Measurements from ENCODE around the gene NDEL1.

Gene NDEL1

DNA sequence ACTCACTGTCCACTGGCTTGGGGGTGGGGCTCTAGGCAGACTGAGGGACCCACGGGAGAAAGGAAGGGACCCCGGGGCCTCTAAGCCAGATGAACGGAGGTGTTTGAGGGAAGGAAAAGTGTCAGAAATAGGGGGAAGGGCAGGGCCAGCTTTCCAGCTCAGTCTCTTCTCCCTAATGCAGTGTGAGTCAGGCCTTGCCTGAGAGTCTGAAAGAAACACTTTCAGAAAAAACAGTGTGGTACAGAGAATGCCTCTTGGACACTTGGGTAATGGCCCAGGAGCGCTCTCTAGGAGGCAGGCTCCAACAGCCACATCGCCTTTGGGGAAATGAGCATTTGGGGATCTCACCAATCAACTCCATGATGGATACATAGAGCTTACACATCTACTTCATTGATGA, 46.9 kb downstream of the NDEL1 start:
- Histone ChIP-seq H3K9me2 (replicated peaks; ENCODE audit: insufficient read depth, low read length) (no peaks in the 10 kb centered on the region), H3K9ac (ENCODE audit: low read length) (no peak overlapping the region), H3F3A (ENCODE audit: insufficient read depth) (no peaks in the 10 kb centered on the region), H3K4me2 (ENCODE audit: low read depth, low read length, poor library complexity, severe bottlenecking) (no peak overlapping the region), H3K27me3 (ENCODE audit: low read length) (no peaks in the 10 kb centered on the region), H3K9me3 (ENCODE audit: insufficient read depth, low read length) (no peaks in the 10 kb centered on the region; the same call in 1 of the 2 replicates), H2AFZ (ENCODE audit: low read depth, low read length, severe bottlenecking) (no peak overlapping the region), H3K36me3 (ENCODE audit: low read length) (peaks cover 19% of the 10 kb centered on the region), H4K20me1 (ENCODE audit: low read depth, low read length) (no peaks in the 10 kb centered on the region), H3K79me2 (ENCODE audit: insufficient read depth, low read length) (no peaks in the 10 kb centered on the region), H3K27ac (ENCODE audit: low read depth, low read length) (no peak overlapping the region), H3K4me3 (ENCODE audit: insufficient read depth, low read length, poor library complexity, severe bottlenecking) (no peak overlapping the region)
- TF ChIP-seq EZH2phosphoT487 (conservative IDR thresholded peaks at IDR 0.05; ENCODE audit: low read length) = no peak
- TF ChIP-seq, protein P1, sequence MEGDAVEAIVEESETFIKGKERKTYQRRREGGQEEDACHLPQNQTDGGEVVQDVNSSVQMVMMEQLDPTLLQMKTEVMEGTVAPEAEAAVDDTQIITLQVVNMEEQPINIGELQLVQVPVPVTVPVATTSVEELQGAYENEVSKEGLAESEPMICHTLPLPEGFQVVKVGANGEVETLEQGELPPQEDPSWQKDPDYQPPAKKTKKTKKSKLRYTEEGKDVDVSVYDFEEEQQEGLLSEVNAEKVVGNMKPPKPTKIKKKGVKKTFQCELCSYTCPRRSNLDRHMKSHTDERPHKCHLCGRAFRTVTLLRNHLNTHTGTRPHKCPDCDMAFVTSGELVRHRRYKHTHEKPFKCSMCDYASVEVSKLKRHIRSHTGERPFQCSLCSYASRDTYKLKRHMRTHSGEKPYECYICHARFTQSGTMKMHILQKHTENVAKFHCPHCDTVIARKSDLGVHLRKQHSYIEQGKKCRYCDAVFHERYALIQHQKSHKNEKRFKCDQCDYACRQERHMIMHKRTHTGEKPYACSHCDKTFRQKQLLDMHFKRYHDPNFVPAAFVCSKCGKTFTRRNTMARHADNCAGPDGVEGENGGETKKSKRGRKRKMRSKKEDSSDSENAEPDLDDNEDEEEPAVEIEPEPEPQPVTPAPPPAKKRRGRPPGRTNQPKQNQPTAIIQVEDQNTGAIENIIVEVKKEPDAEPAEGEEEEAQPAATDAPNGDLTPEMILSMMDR (IDR thresholded peaks at IDR 0.05; ENCODE audit: insufficient read depth, low read length, poor library complexity, severe bottlenecking) = no peak

DNA sequence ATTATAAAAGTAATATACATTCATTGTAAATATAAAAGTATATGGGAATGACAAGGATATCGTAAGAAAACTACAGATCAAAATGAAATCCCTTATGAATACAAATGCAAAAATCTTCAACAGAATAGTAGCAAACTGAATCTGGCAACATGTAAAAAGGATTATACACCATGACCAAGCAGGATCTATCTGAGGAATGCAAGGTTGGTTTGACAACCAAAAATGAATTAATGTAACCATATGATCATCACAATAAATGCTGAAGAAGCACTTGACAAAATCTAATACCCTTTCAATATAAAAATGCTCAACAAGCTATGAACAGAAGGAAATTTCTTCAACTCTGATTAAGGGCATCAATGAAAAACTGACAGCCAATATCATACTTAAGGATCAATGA, 48.8 kb downstream of the NDEL1 start:
- H3K79me2 ChIP-seq (ENCODE audit: insufficient read depth, low read length) = no peaks in the 10 kb centered on the region
- H3K4me2 ChIP-seq (ENCODE audit: low read depth, low read length, poor library complexity, severe bottlenecking) = no peak overlapping the region
- no peaks in the 10 kb centered on the region for H3K27me3 ChIP-seq (ENCODE audit: low read length)
- peaks cover 19% of the 10 kb centered on the region for H3K36me3 ChIP-seq (ENCODE audit: low read length)
- H3K27ac ChIP-seq (ENCODE audit: low read depth, low read length) = no peak overlapping the region
- H3K9me2 ChIP-seq (replicated peaks; ENCODE audit: insufficient read depth, low read length) = no peaks in the 10 kb centered on the region
- H3K9ac ChIP-seq (ENCODE audit: low read length) = no peak overlapping the region
- TF ChIP-seq, protein P1 (IDR thresholded peaks at IDR 0.05; ENCODE audit: insufficient read depth, low read length, poor library complexity, severe bottlenecking) = no peak
- no peak for TF ChIP-seq EZH2phosphoT487 (conservative IDR thresholded peaks at IDR 0.05; ENCODE audit: low read length)
- no peak overlapping the region for H2AFZ ChIP-seq (ENCODE audit: low read depth, low read length, severe bottlenecking)
- no peaks in the 10 kb centered on the region; the same call in 1 of the 2 replicates for H3K9me3 ChIP-seq (ENCODE audit: insufficient read depth, low read length)
- H3F3A ChIP-seq (ENCODE audit: insufficient read depth) = no peaks in the 10 kb centered on the region
- H3K4me3 ChIP-seq (ENCODE audit: insufficient read depth, low read length, poor library complexity, severe bottlenecking) = no peak overlapping the region
- H4K20me1 ChIP-seq (ENCODE audit: low read depth, low read length) = no peaks in the 10 kb centered on the region

DNA sequence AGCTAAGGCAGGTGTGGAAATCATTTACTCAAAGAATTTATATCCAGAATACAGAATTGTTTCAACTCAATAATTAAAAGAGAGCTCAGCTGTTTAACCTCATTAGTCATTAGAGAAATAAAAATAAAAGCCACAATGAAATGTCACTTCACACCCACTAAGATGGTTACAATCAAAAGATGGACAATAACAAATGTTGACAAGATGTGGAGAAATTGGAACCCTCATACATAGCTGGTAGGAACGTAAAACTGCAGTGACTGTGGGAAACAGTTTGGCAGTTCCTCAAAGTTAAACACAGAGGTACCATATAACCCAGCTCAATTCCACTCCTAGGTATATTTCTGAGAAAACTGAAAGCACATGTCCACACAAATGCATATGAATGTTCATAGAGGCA, 49.8 kb downstream of the NDEL1 start:
- Histone ChIP-seq H3K9ac (ENCODE audit: low read length) (no peak overlapping the region), H3K36me3 (ENCODE audit: low read length) (peaks cover 19% of the 10 kb centered on the region), H3K27me3 (ENCODE audit: low read length) (no peaks in the 10 kb centered on the region), H3K4me2 (ENCODE audit: low read depth, low read length, poor library complexity, severe bottlenecking) (no peak overlapping the region), H3K9me3 (ENCODE audit: insufficient read depth, low read length) (no peaks in the 10 kb centered on the region; the same call in 1 of the 2 replicates), H4K20me1 (ENCODE audit: low read depth, low read length) (no peaks in the 10 kb centered on the region), H3F3A (ENCODE audit: insufficient read depth) (no peaks in the 10 kb centered on the region), H3K4me3 (ENCODE audit: insufficient read depth, low read length, poor library complexity, severe bottlenecking) (no peak overlapping the region), H3K9me2 (replicated peaks; ENCODE audit: insufficient read depth, low read length) (no peaks in the 10 kb centered on the region), H3K27ac (ENCODE audit: low read depth, low read length) (no peak overlapping the region), H2AFZ (ENCODE audit: low read depth, low read length, severe bottlenecking) (no peak overlapping the region), H3K79me2 (ENCODE audit: insufficient read depth, low read length) (no peaks in the 10 kb centered on the region)
- TF ChIP-seq EZH2phosphoT487 (conservative IDR thresholded peaks at IDR 0.05; ENCODE audit: low read length) = no peak
- TF ChIP-seq, protein P1 (IDR thresholded peaks at IDR 0.05; ENCODE audit: insufficient read depth, low read length, poor library complexity, severe bottlenecking) = no peak

All from SU-DHL-6 (cell line).